OCI-LY7 (cell line): Measurements from ENCODE around the gene TMTC2. TPM values are rescaled to one million over a fixed set of nuclear protein-coding genes. Genes with fewer than 3 reads are reported as not detected.

ENCODE experiments used
- BruUV-seq: library from RNA; stranded (reverse); fragments of 400-500 nt; replicated peaks from 2 replicates; lab custom pipeline; 2021; lab: Mats Ljungman, UMichigan
- CTCF ChIA-PET: fragments of 300-600 bp; sonication (Branson Sonifier 250); formaldehyde crosslinking; loops from one replicate; lab custom pipeline; 2022; ENCODE audit warnings: antibody characterized with exemption; ENCODE audit not compliant: unreplicated experiment; lab: Charles Lee
- POLR2A ChIA-PET: fragments of 300-600 bp; sonication (Branson Sonifier 250); formaldehyde crosslinking; loops from one replicate; lab custom pipeline; 2022; ENCODE audit warnings: antibody characterized with exemption; lab: Charles Lee
- DNase-seq: peaks from one replicate; pipeline ENCODE4 v3.0.0-alpha.2; 2015; ENCODE audit warnings: low spot score
- H2AFZ ChIP-seq: fragments of 200-600 bp; sonication (generic), shearing (Covaris generic); 2 replicates; pipeline ENCODE4 v1.6.1; 2014; ENCODE audit warnings: mild to moderate bottlenecking, antibody characterized with exemption, low read length, moderate library complexity
- H3K27ac ChIP-seq: fragments of 200-600 bp; sonication (generic); 2 replicates; pipeline ENCODE4 v1.5.1; 2014; ENCODE audit warnings: mixed run types, low read depth, mild to moderate bottlenecking, moderate library complexity, low read length, inconsistent platforms; ENCODE audit not compliant: poor library complexity, severe bottlenecking
- H3K36me3 ChIP-seq: fragments of 200-600 bp; sonication (generic); 2 replicates; pipeline ENCODE4 v1.6.1; 2014; ENCODE audit warnings: mild to moderate bottlenecking, antibody characterized with exemption, low read length, moderate library complexity, mixed read lengths; ENCODE audit not compliant: insufficient read depth
- H3K4me1 ChIP-seq: fragments of 200-600 bp; sonication (generic); 2 replicates; pipeline ENCODE4 v1.5.1; 2014; ENCODE audit warnings: mild to moderate bottlenecking, low read length; ENCODE audit not compliant: insufficient read depth, poor library complexity, severe bottlenecking
- H3K4me2 ChIP-seq: fragments of 200-600 bp; sonication (generic); 2 replicates; pipeline ENCODE4 v1.6.1; 2014; ENCODE audit warnings: mild to moderate bottlenecking, low read length
- H3K4me3 ChIP-seq: fragments of 200-600 bp; sonication (generic); 2 replicates; pipeline ENCODE4 v1.5.1; 2014; ENCODE audit warnings: mild to moderate bottlenecking, low read depth, low read length; ENCODE audit not compliant: poor library complexity, severe bottlenecking
- H3K79me2 ChIP-seq: fragments of 200-600 bp; sonication (generic); 2 replicates; pipeline ENCODE4 v1.6.1; 2016; ENCODE audit warnings: low read depth, mild to moderate bottlenecking, low read length, moderate library complexity, mixed read lengths; ENCODE audit not compliant: insufficient read depth
- H3K9me2 ChIP-seq: fragments of 200-600 bp; sonication (generic); 2 replicates; pipeline ENCODE4 v1.6.1; 2016; ENCODE audit warnings: mild to moderate bottlenecking, low read length, mixed read lengths; ENCODE audit not compliant: insufficient read depth
- H3K9me3 ChIP-seq: fragments of 200-600 bp; sonication (generic); 2 replicates; pipeline ENCODE4 v1.6.1; 2014; ENCODE audit warnings: mild to moderate bottlenecking, mixed run types, low read length, mixed read lengths
- H4K20me1 ChIP-seq: fragments of 200-600 bp; sonication (generic); 2 replicates; pipeline ENCODE4 v1.6.1; 2014; ENCODE audit warnings: mild to moderate bottlenecking, antibody characterized with exemption, low read length, moderate library complexity, mixed read lengths; ENCODE audit not compliant: insufficient read depth
- EZH2phosphoT487 ChIP-seq: fragments of 200-600 bp; sonication (generic); IDR thresholded peaks from 2 replicates; pipeline ENCODE4 v1.6.1; 2018; ENCODE audit warnings: low read depth, borderline replicate concordance, mild to moderate bottlenecking, mixed run types, antibody characterized with exemption, low read length, moderate library complexity, mixed read lengths
- intact Hi-C: fragments of 100-400 bp; cut with micrococcal nuclease; formaldehyde crosslinking; loops from one replicate; pipeline ENCODE4 v1.10.0; 2022; ENCODE audit not compliant: unreplicated experiment
- total RNA-seq, 2 experiments: library from RNA; depleted of rRNA in 1 of 2; stranded (reverse); fragments of >200 nt in 1 of 2; shearing (Covaris generic) in 1 of 2; gene quantifications; 2 replicates each; pipeline ENCODE4 v1.2.3, GENCODE V29; 2014 to 2022
- TF ChIP-seq, protein P1 (sequence below): fragments of 200-600 bp; sonication (generic); conservative IDR thresholded peaks from 2 replicates; pipeline ENCODE4 v1.5.1; 2014; ENCODE audit warnings: mild to moderate bottlenecking, antibody characterized with exemption, low read length, moderate library complexity, mixed read lengths

The TMTC2 gene
- total RNA-seq, 2 experiments from 2014 or later = 5.6 to 8.1 TPM

DNA sequence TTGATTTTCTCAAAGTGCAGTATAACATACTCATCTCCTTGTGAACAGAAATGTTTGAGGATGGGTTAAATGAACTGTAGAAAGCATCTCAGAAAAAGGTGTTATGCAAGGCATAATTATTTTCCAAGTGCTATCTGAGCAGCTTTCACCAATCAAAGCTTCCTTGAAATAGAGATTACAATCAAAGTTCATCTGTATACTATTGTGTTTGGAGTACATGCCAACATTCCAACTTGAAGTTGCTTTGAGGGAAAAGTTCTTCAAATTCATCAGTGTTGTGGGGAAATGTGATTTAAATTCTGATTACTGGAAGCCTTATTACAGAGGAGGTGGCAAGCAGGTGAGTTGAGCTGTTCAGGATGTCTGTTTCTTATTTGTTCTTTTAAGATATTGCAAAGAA, 68.2 kb downstream of the TMTC2 start:
- TF ChIP-seq, protein P1, sequence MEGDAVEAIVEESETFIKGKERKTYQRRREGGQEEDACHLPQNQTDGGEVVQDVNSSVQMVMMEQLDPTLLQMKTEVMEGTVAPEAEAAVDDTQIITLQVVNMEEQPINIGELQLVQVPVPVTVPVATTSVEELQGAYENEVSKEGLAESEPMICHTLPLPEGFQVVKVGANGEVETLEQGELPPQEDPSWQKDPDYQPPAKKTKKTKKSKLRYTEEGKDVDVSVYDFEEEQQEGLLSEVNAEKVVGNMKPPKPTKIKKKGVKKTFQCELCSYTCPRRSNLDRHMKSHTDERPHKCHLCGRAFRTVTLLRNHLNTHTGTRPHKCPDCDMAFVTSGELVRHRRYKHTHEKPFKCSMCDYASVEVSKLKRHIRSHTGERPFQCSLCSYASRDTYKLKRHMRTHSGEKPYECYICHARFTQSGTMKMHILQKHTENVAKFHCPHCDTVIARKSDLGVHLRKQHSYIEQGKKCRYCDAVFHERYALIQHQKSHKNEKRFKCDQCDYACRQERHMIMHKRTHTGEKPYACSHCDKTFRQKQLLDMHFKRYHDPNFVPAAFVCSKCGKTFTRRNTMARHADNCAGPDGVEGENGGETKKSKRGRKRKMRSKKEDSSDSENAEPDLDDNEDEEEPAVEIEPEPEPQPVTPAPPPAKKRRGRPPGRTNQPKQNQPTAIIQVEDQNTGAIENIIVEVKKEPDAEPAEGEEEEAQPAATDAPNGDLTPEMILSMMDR = no peak
- no peak for TF ChIP-seq EZH2phosphoT487
- no peaks in the 10 kb centered on the region for H3K36me3 ChIP-seq
- H3K79me2 ChIP-seq = no peaks in the 10 kb centered on the region
- DNase-seq = no peak
- ChIA-PET POLR2A (interaction anchor here (0.6 to 1.2 kb wide), 2 partner anchors 10 to 219 kb away, joined by 3 to 7 read pairs; no protein-coding TSS in a partner anchor), CTCF (no interaction called here)
- H2AFZ ChIP-seq = no peak overlapping the region
- no peaks in the 10 kb centered on the region for H3K9me3 ChIP-seq
- no peak overlapping the region for H3K27ac ChIP-seq
- no peaks in the 10 kb centered on the region for H3K9me2 ChIP-seq
- BruUV-seq = no TSS peak
- no peaks in the 10 kb centered on the region for H3K4me1 ChIP-seq
- H3K4me3 ChIP-seq = no peak overlapping the region
- no peaks in the 10 kb centered on the region for H4K20me1 ChIP-seq
- no peak overlapping the region for H3K4me2 ChIP-seq
- intact Hi-C loops = no loop called here

DNA sequence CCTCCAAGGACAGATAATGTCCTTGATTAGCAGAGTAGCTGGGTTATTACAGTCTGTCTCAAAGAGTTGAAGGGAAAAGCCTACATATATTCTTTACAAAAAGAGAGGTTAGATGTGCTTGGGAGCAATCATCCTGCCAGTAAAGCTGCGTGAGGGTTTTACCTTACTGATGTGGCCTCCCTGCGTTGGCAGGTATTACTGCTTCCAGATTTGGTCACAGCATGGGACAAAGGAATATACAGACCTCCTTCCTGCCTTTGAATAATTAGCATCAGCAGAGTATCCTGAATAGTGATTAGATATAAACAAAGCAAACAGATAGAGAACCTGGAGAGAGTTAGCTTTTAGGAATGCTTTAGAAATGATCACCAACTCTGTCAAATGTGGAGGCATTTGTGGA, 69.6 kb downstream of the TMTC2 start:
- no peaks in the 10 kb centered on the region for H3K4me1 ChIP-seq
- H3K4me3 ChIP-seq = no peak overlapping the region
- H3K36me3 ChIP-seq = no peaks in the 10 kb centered on the region
- CTCF ChIA-PET = no interaction called here
- no peak overlapping the region for H3K27ac ChIP-seq
- H4K20me1 ChIP-seq = no peaks in the 10 kb centered on the region
- no peaks in the 10 kb centered on the region for H3K9me3 ChIP-seq
- BruUV-seq = no TSS peak
- DNase-seq = no peak
- TF ChIP-seq, protein P1 = no peak
- no peak for TF ChIP-seq EZH2phosphoT487
- no peaks in the 10 kb centered on the region for H3K9me2 ChIP-seq
- H3K4me2 ChIP-seq = no peak overlapping the region
- H2AFZ ChIP-seq = no peak overlapping the region
- no peaks in the 10 kb centered on the region for H3K79me2 ChIP-seq
- POLR2A ChIA-PET = interaction anchor here (0.6 kb wide), 1 partner anchor 132 kb away, joined by 3 read pairs; no protein-coding TSS in a partner anchor
- intact Hi-C loops = no loop called here

DNA sequence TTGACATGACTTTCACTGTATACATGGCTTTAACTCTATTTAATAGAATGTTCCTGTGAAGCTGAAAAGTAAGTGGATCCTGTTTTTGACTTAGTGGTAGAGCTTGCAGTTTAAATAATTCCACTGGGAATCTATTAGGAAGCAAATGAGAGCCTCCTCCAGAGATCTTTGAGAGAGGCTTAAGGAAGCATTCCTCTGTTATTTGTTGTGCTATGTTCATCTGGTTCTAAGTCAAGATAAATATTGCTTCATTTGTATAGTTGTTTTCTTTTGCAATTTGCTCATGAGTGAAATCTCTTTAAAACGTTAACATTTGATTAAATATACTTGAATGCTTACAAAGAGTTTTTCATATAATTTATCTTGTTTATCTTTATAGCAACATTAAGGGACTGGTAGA, 70.4 kb downstream of the TMTC2 start:
- TF ChIP-seq, protein P1 = no peak
- TF ChIP-seq EZH2phosphoT487 = no peak
- no peak overlapping the region for H3K4me2 ChIP-seq
- CTCF ChIA-PET = no interaction called here
- no peaks in the 10 kb centered on the region for H3K4me1 ChIP-seq
- intact Hi-C loops = no loop called here
- no peak overlapping the region for H2AFZ ChIP-seq
- POLR2A ChIA-PET = interaction anchor here (0.6 kb wide), 1 partner anchor 132 kb away, joined by 3 read pairs; no protein-coding TSS in a partner anchor
- H3K9me3 ChIP-seq = no peaks in the 10 kb centered on the region
- no peaks in the 10 kb centered on the region for H3K79me2 ChIP-seq
- BruUV-seq = no TSS peak
- H3K36me3 ChIP-seq = no peaks in the 10 kb centered on the region
- no peak overlapping the region for H3K4me3 ChIP-seq
- H3K9me2 ChIP-seq = no peaks in the 10 kb centered on the region
- H3K27ac ChIP-seq = no peak overlapping the region
- DNase-seq = no peak
- no peaks in the 10 kb centered on the region for H4K20me1 ChIP-seq
